ENCODE data around the gene MACO1.
"Not testable (repeated sequence)": the region's sequence is repeated elsewhere in the genome, so short reads cannot be mapped to it uniquely, and the experiment has no call there.

The MACO1 gene

GRCh38 chr1:25430073-25430966 lies at the start of gene MACO1:
TSS of gene MACO1 (plus strand) at chr1:25430897. CDS start at chr1:25431099, 202 bp downstream.
- peak; percentile 95 for DNase-seq (ENCODE audit: low read depth)

GRCh38 chr1:25382543-25382942 lies 48.2 kb upstream of the MACO1 start:
- not testable (repeated sequence) for DNase-seq (ENCODE audit: low read depth)

- DNase-seq (ENCODE audit: low read depth), result not testable (repeated sequence)
Measured at GRCh38 chr1:25383090-25383489, 47.6 kb upstream of the MACO1 start.

- DNase-seq (ENCODE audit: low read depth), result not testable (repeated sequence)
Measured at GRCh38 chr1:25383875-25384274, 46.8 kb upstream of the MACO1 start.

- DNase-seq (ENCODE audit: low read depth), result not testable (repeated sequence)
Measured at GRCh38 chr1:25387096-25387495, 43.6 kb upstream of the MACO1 start.

GRCh38 chr1:25388691-25389090 lies 42.0 kb upstream of the MACO1 start:
- DNase-seq (ENCODE audit: low read depth), result not testable (repeated sequence)

- DNase-seq (ENCODE audit: low read depth), result not testable (repeated sequence)
Measured at GRCh38 chr1:25389721-25390120, 41.0 kb upstream of the MACO1 start.

GRCh38 chr1:25392841-25393240 lies 37.9 kb upstream of the MACO1 start:
- DNase-seq (ENCODE audit: low read depth), result no peak

GRCh38 chr1:25397549-25397948 lies 33.1 kb upstream of the MACO1 start:
- not testable (repeated sequence) for DNase-seq (ENCODE audit: low read depth)

GRCh38 chr1:25398079-25398478 lies 32.6 kb upstream of the MACO1 start:
- not testable (repeated sequence) for DNase-seq (ENCODE audit: low read depth)

- not testable (repeated sequence) for DNase-seq (ENCODE audit: low read depth)
Measured at GRCh38 chr1:25402947-25403803, 27.5 kb upstream of the MACO1 start.

- DNase-seq (ENCODE audit: low read depth), result not testable (repeated sequence)
Measured at GRCh38 chr1:25405731-25406305, 24.9 kb upstream of the MACO1 start.

GRCh38 chr1:25409641-25410427 lies 20.9 kb upstream of the MACO1 start:
- not testable (repeated sequence) for DNase-seq (ENCODE audit: low read depth)

GRCh38 chr1:25412872-25413623 lies 17.6 kb upstream of the MACO1 start:
- DNase-seq (ENCODE audit: low read depth), result not testable (repeated sequence)

- DNase-seq (ENCODE audit: low read depth), result not testable (repeated sequence)
Measured at GRCh38 chr1:25414157-25414556, 16.5 kb upstream of the MACO1 start.

GRCh38 chr1:25414578-25414977 lies 16.1 kb upstream of the MACO1 start:
- not testable (repeated sequence) for DNase-seq (ENCODE audit: low read depth)

GRCh38 chr1:25417280-25417679 lies 13.4 kb upstream of the MACO1 start:
- DNase-seq (ENCODE audit: low read depth), result not testable (repeated sequence)

GRCh38 chr1:25419339-25419738 lies 11.4 kb upstream of the MACO1 start:
- DNase-seq (ENCODE audit: low read depth), result not testable (repeated sequence)

GRCh38 chr1:25420715-25421114 lies 10.0 kb upstream of the MACO1 start, which contains the start of gene RHCE:
TSS of gene RHCE (minus strand) at chr1:25420825. CDS start at chr1:25420786, 39 bp downstream.
- DNase-seq (ENCODE audit: low read depth), result not testable (repeated sequence)

GRCh38 chr1:25423206-25423605 lies 7.5 kb upstream of the MACO1 start:
- DNase-seq (ENCODE audit: low read depth), result not testable (repeated sequence)

Measured in activated T-cell treated with anti-CD3 and anti-CD28 coated beads for 48 hours (primary cell).